HG03354 (cell line): Measurements from ENCODE around the gene HPSE2.

ENCODE experiments used
- ATAC-seq: cut with Tn5 transposase; IDR thresholded peaks from one replicate; pipeline ENCODE4 v1.9.1; 2021; ENCODE audit warnings: mild to moderate bottlenecking; ENCODE audit not compliant: unreplicated experiment, poor library complexity, severe bottlenecking

HPSE2 gene

GRCh38 chr10:98487649-98488048 lies 748.0 kb downstream of the HPSE2 start:
- ATAC-seq: no peak

- ATAC-seq: no peak
Observed at GRCh38 chr10:98486421-98486820, 749.2 kb downstream of the HPSE2 start.

GRCh38 chr10:98485959-98486358 lies 749.7 kb downstream of the HPSE2 start:
- ATAC-seq: no peak

GRCh38 chr10:98483658-98484057 lies 752.0 kb downstream of the HPSE2 start:
- no peak for ATAC-seq

GRCh38 chr10:98482096-98482495 lies 753.6 kb downstream of the HPSE2 start:
- no peak for ATAC-seq

- no peak for ATAC-seq
Observed at GRCh38 chr10:98481404-98481945, 754.2 kb downstream of the HPSE2 start.

GRCh38 chr10:98478430-98479222 lies 757.0 kb downstream of the HPSE2 start:
- ATAC-seq: peak; percentile 39

- ATAC-seq: no peak
Observed at GRCh38 chr10:98477861-98478260, 757.8 kb downstream of the HPSE2 start.

GRCh38 chr10:98474628-98475027 lies 761.0 kb downstream of the HPSE2 start:
- ATAC-seq: peak; percentile 78

- ATAC-seq: no peak
Observed at GRCh38 chr10:98472196-98472595, 763.5 kb downstream of the HPSE2 start.

GRCh38 chr10:98470850-98471249 lies 764.8 kb downstream of the HPSE2 start:
- no peak for ATAC-seq

- ATAC-seq: no peak
Observed at GRCh38 chr10:98469001-98469931, 766.4 kb downstream of the HPSE2 start.

GRCh38 chr10:98467506-98468318 lies 767.9 kb downstream of the HPSE2 start:
- peak; percentile 97 for ATAC-seq

GRCh38 chr10:98466861-98467505 lies 768.7 kb downstream of the HPSE2 start:
- no peak for ATAC-seq

GRCh38 chr10:98465866-98466265 lies 769.8 kb downstream of the HPSE2 start:
- no peak for ATAC-seq

GRCh38 chr10:98463976-98464754 lies 771.5 kb downstream of the HPSE2 start:
- ATAC-seq: no peak

- no peak for ATAC-seq
Observed at GRCh38 chr10:98463016-98463415, 772.6 kb downstream of the HPSE2 start.

- no peak for ATAC-seq
Observed at GRCh38 chr10:98461500-98461842, 774.2 kb downstream of the HPSE2 start.
